ENCODE results near the gene RUNX1.
"Not testable (repeated sequence)": the region's sequence is repeated elsewhere in the genome, so short reads cannot be mapped to it uniquely, and the experiment has no call there.

The RUNX1 gene

DNA sequence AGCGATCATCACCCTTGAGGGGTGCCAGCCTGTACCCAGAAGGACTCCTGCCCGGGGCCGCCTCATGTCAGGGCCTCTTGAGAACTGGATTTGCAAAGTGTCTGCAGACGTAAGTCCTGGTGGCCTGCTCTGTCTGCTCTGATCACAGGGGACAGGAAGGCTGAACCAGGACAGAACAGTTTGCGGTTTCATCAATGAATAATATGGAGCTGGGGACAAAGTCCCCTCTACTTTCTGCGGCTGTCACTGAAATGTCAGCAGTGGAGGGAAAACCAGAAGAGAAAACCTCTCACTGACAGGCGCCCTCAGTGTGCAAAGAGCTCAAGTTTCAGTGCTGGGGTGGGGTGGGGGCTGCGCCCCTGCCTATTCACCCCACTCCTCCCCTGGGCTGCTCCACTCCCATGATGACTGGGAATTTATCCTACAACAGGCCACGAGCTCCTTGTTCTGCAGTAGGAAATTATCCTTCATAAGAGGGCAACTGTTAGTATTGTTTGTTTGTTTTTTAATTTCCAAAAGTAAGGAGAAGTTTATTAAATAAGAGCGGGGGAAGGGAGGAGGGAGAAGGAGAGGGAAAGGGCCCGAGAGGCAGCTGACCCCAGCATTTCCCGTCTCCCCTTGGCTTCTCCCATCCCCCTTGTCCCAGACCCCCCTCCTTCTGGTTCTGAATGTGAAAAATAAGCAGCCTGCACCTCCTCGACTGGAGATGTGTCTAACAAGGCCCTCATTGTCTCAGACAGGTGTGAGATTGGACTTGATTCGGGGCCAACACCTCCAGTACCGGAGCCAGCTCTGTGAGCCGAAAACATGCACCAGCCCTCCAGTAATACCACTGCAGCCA, 231.1 kb downstream of the RUNX1 start:
- DNase-seq, result no peak

DNA sequence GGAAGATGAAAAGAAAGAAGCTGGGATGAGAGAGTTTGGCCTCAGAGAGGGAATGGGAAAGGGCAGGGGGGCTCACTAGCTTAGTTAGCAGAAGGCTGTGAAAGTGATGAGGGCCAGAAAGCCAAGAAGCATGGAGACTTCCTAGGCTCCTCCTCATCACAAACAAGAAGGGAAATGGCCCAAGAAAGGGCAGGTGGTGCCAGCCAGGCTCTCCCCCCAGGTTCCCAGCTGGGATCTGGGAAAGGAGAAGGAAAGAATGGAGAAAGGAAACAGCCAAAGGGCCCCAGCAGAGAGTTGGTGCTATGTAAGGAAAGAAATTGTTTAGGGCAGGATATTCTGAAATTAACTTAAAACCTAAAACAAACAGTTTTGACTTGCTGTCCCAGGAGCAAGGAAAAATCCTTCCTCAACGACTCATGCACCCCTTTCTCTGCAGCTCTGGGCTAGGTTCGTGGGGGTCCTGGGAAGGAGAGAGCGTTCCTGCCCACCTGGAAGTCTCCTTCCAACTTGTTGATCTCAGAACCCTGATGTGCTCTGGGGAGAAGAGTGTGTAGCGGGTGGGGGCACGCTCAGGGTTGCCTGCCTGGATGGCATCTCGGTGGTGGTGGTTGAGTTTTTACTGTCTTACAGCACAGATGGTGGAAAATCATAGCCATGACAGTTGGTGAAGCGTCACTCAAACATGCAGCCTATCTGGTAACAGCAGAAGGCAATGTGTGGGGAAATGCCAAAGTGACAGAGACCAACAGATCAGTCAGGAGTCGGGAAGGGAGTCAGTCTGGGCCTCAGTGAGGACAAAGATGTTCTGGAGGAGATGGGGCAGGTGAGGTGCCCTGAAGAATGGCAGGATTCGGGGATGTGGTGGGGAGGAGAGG, 233.0 kb downstream of the RUNX1 start:
- no peak for DNase-seq

DNA sequence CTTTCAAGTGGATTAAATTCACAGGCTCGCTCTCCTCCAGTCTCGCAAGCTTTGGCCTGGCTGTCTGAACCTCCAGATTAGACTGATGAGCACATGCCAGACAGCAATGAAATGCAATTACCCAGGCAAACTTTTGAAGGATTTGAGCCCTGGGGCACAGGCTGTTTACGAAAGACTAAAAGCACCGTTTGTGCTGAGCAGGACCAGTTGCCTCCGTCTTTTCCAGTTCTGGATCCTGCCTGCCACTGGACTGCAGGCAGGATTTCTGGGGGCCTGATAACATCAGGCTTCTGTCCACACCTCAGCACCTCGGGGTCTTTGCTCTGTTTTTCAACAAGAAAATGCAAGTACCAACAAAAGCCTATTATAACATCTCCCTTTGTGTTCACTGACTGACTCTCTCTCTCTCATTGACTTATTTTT, 234.6 kb downstream of the RUNX1 start:
- DNase-seq, result no peak

DNA sequence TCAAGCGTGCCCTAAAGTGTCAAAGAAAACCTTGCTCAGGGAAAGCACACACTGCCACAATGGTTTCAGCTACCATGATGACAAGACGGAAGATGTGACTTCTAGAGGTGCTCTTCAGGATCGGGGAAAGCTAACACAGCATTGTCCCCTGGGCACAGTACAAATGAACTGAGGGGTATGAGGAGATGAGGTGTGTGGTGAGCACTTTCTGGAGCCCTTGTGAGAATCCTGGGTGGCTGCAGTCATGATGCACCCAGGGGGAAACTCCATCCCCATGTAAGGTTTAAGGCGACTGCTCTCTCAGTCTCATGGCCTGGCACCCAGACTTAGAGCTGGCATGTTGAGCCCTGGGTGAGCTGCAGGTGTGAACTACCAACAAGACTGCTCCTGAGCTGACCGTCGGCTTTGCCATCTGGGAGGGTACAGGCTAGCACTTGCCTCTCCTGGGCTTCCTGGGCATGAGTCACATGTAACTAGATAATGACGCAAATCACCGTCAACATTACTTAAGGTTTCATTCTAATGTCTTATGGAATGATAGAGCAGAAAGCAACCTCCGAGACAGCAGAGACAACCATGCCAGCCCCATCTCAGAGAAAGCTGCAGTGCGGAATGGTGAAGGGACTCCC, 235.7 kb downstream of the RUNX1 start:
- no peak for DNase-seq

DNA sequence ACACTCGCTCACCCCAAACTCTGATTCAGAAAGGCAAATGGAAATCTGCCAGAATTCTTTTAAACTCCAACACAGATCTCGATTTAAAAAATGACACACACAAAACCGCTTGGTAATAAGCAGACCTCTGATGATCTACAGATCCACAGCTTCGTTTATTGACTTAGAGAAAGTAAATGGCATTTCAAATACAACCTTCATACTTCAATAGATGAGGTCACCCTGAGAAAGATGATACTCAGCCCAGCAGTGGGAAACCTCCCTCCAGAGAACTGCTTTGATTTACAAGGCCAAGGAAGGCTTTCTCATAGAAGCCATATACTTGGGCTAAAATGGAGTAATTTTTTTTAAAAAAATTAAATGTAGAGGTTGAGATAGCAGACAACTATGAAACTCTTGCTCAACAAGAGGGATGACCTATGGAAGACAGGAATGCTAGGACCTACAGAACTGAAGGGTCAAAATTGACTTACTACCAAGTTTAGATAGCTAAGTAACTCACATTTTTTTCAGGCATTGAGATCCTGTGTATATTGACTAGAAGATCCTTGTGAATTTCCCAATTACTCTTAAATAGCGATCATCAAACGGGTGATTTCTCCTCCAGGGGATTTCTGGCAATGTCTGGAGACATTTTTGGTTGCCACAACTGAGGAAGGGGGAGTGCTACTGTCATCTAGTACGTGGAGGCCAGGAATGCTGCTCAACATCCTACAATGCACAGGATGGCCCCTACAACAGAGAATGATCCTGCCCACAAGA, 236.4 kb downstream of the RUNX1 start:
- DNase-seq, result no peak

DNA sequence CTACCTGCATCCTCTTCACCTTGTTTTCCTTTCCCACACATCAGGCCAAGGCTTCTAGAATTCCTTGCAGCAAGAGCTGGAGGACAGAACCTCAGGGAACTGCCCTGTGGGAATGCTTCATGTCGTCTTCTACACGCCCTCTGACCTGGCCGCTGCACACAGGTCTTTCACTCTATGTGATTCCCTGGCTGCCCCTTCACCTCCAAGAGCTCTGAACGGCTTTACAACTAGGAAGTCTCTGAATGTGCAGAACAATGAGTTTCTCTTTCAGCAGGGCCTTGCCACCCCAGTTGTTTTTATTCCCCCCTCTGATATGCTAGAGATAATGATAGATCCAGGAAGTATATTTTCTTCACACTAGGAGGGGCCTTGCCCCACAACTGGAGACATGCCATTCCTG, 237.7 kb downstream of the RUNX1 start:
- DNase-seq, result no peak

DNA sequence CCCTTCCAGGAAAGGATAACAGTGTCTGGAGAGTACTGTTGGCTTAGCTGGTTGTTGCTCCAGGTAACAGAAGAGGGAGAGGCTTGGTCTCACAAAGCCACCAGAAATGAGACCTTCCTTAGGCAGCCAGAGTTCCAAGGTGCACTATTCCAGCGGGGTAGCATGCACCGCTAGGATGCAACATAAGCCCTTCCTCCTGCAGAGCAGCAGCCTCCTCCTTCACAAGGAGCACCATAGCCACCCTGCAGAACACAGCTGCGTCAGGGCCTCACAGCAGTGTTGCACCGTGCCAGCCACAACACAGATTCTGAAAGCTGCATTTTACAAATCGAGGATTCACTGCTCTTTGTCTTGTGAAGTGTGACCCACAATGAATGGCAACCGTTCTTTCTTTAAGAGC, 238.3 kb downstream of the RUNX1 start:
- no peak for DNase-seq

DNA sequence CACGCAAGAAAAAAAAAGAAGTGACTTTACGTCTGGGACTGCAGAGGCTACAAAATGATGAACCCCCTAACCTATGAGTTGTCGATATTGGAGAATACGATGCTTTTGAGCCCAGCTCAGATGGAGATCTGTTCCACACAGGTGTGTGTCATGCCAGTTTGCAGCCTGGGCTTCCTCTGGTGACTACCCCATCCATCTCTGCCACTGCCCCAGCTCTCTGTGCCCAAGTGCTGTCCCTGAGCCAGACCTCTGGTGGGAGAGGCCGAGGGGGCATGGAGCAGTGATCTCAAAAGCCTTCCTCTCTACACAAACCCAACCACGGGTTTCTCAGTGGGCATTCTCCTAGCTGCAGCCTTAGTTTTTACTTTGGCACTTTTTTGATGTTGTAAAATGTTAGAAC, 239.3 kb downstream of the RUNX1 start:
- DNase-seq, result no peak

DNA sequence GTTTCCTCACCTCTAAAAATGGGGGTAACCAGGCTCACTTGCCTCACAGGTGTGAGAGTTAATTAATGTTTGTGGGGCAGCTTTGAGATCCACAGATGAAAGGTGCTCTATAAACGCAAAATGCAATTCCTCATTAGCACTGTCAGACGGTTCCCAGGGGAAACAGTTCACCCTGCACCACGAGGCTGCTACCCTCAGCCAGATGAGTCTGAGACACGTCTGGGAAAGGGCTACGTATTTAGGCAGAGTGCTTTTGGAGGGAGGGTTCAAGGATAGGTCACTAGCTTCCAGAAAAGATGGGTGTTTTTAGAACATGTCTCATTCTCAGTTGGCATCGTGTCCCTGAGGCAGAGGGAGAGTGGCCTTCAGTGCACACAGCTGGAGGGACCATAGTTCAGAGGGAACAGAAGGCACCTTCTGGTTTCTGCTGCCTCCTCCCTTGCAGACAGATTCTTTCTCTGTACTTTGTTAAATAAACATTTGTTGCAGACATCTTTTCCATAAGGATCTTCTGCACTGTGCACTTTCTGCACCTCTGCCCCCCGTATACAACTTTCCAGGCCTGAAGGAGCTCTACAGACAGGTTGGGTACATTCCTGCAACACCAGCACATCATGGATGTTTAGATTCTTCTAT, 240.4 kb downstream of the RUNX1 start:
- no peak for DNase-seq

DNA sequence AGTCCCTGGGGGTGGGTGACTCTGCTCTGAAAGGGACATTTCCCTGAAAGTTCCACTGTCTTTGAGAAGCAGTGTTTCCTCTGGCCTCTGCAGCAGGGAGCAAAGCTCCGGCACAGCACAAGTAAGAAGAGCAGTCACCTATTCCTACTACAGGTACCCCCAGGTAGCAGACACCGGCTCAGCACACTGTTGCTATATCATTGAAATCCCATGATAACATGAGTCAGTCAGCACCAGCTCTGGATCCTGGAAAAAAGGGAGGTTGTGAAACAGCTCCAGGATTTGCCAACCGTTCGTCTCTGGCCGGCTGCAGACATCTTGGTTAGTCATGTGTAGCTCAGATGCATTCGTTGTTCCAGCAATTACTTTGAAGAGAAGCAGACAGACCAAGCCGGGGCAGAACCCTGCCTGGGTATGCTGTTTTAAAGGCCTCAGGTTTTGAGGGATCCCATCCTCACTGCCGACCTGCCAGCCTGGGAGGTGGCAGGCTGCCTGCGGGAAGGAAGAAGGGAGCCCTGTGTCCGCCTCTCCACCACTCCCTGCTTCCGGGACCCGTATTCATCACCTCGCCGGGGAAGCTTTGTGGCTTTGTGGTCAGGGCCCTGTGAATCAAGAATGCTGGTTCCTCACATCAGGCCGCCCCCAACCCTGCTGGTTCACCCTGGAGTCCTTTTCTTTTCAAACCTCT, 241.1 kb downstream of the RUNX1 start:
- peak; percentile 33 for DNase-seq

DNA sequence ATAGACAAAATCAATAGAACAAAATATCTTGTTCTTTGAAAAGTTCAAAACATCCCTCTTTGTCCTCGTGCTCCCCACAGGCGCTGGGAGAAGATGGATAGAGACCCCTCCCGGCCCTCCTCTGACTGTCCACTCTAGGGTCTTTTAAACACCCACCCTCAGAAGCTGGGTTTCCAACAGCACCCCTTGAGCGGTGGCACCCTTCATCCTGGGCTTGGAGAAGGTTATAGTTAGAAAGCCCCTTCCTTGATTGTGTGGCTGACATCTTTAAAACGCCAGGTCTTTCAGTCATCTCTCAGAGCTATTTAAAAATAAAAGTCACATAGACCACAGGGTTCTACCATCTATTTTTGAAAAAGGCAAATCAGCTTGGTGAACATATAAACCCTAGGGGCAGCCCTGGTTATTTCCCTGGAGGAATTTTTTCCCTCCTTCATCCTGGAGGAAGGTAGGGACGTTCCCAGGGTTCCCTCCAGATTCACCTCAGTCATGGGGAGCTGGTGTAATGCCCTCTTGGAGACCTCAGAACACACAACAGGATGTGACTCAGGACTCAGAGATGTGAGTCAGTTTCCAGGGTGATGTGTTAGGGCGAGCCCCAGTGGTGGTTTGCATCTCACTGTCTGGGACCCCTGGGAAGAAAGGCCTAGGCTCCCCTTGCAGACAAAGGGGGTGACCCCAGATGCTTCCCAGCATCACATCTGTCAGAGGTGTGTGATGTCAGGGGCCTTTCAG, 241.8 kb downstream of the RUNX1 start:
- DNase-seq, result peak; percentile 46

DNA sequence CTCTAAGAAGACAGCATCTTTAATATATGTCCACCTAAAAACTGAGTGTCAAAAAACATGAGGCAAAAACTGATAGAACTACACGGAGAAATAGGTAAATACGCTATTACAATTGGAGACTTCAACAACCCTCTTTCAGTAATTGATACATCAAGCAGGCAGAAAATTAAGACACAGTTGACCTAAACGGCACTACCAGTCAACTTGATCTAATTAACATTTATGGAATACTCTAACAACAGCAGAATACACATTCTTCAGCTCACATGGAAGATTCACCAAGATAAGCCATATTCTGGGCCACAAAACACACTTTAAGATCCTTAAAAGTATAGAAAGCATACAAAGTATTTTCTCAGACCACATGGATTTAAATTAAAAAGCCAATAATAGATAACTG, 242.7 kb downstream of the RUNX1 start:
- DNase-seq, result no peak

DNA sequence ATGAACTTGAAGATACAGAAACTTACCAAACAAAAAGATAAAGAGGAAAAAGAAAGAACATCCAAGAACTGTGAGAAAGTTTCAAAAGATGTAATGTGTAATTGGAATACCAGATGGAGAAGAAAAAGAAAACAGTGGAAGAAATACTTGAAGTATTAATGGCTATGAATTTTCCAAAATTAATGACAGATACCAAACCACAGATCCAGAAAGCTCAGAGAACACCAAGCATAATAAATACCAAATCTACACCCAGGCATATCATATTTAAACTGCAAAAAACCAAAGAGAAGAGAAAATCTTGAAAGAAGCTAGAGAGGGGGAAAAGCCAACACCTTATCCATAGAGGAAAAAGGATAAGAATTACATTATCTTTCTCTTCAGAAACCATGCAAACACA, 243.9 kb downstream of the RUNX1 start:
- no peak for DNase-seq

DNA sequence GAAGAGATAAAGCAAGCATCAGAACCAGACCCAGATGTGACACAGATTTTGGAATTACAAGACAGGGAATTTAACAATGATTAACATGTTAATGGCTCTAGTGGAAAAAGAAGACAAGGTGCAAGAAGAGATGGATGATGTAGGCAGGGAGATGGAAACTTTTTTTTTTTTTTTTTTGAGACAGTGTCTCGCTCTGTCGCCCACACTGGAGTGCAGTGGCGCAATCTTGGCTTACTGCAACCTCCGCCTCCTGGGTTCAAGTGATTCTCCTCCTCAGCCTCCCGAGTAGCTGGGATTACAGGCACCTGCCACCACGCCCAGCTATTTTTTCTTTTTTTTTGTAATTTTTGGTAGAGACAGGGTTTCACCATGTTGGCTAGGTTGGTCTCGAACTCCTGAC, 244.5 kb downstream of the RUNX1 start:
- not testable (repeated sequence) for DNase-seq

DNA sequence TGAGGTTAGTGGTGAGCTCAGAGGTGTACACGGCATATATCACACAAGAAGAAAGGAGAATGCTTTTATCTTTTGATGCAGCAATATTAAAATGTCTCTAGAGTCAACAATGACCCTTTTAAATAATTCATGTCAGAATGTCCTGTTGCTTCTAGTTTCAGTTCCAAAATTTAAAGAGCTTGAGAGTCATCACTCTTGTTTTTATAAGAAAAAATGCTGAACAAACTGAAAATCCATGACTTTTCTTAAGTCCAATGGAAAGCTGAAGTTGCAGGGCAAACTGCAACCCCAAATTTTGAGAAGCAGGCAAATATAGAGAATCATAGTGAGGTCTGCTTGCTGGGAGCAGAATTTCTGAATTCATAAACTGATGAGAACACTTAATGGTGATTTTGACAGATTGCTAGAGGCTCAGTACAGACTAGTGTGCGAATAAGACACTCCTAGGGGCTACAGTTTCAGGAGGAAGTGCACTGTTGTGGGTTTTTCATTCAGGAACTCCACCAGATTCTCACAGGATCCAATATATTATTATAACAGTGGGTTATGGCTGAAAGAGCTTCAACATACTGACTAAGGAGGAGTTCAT, 245.2 kb downstream of the RUNX1 start:
- DNase-seq, result no peak

DNA sequence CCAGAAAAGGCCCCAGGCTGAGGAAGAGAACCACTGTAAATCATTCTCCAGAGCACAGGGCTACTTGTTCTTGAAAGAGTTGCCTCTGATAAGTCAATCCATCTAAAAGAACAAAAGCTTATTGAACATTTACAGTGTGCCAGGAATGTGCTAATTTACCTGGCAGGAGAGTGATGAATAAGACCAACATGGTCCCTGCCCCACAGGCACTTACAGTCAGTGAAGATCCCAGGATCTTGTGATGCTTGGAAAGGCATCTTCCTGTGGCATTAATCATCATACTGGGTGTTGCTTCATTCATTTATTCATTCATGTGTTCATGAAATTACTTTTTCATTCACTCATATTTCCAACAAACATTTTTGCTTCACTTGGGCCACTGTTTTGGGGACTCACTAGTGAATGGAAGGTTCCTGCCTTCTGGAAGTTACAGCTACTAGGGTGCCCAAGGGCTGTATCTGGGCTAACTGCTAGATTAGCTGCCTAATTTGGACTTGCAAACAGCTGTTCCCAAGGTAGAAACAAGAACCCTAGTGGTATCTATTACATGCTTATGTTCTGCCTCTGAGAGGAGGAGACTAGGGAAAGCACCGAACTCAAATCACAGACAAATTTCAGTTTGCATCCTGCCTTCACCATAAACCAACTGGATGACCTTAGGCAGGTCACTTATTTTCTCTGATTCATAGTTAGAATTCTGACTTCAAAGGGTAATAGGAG, 246.8 kb downstream of the RUNX1 start:
- no peak for DNase-seq

DNA sequence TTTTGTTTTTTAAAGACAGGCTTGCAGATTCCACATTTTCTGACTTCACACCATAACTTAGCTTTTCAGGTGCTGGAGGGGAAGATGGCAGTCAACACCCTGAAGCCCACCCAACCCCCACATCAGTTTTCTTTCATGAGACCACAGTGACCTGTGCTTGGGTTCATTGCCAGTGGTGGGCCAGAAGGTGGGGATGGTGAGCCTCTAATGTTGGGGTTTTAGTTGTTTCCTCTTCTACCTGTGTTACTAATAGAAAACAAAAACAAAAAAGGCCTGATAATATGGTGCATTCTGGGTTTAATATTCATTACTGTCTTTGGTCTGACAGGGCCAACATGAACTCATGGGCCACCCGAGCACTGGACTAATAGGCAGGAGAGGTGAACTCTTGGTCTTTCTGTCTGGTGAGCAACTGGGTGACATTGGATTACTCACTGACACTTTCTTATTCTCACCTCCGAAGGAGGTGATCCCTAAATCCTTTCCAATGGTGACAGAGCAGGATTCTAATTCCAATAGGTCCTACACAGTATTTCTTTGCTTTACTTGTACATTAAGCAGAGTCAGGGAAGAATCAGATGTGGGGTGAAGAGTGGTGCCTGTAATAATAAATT, 247.5 kb downstream of the RUNX1 start:
- DNase-seq, result no peak

DNA sequence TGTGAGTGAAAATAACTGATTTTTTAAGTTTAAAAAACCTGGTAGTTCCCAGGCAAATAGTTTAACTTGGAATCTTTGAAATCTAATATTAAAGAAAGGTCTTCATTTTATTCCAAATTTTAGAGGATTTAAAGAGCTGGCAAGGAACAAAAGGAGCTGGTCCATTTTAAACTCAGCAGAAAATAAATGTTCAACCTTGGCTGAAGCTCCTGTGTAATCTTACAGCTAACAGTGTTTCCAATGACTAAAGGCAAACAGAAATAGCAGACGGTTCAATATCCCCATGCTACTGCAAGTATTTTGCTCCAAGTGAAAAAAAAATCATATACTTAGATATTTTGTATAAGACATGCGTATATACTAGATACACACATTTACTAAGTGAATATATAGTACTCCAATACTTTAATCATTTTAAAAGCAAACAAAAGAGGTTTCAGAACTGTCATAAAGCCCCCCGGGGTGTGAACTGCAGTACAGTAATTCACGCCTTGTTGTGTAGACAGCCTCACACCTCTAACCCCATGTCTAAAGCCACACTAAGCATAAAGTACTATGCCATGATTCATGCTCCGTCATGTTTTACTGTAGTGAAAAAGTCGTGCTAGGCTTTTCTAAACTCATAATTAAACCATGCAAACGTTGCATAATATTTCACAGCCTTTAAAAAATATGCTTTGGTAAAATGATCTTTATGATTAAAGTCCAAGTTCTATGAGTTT, 248.1 kb downstream of the RUNX1 start:
- DNase-seq, result no peak

DNA sequence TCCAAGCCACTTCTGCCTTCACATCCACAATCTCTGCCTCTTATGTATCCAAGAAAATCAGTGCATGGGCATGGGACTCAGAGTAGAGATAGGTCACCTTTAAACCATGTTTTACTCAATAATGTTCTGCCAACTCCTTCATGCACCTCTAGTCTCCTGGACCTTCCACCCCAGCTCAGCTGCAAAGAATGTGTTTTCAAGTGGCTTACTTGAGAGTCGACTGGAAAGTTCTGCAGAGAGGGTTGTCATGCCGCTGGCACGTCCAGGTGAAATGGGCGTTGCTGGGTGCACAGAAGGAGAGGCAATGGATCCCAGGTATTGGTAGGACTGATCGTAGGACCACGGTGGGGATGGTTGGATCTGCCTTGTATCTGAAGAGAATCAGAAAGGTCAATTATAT, 250.0 kb downstream of the RUNX1 start:
- no peak for DNase-seq

All from central memory CD4-positive, alpha-beta T cell (primary cell).